Thoracic aorta (tissue), 2 donors: Measurements from ENCODE around the gene HYKK. TPM values are rescaled to one million over a fixed set of nuclear protein-coding genes. Genes with fewer than 3 reads are reported as not detected.

Experiments used
- ATAC-seq: fragments of 150-250 bp; one replicate; pipeline ENCODE4 v1.8.0; 2017; ENCODE audit warnings: low read depth; ENCODE audit not compliant: insufficient number of reproducible peaks, low FRiP score
- DNase-seq: peaks from one replicate; pipeline ENCODE4 v3.0.0-alpha.2; 2020; ENCODE audit warnings: low spot score
- H3K27ac ChIP-seq, 2 donors: fragments of 200-600 bp; sonication (generic); 1 replicate in 1 of 2; 2 replicates in 1 of 2; pipeline ENCODE4 v1.5.1; 2016; ENCODE audit warnings: mild to moderate bottlenecking in 2 of 2, moderate library complexity in 2 of 2
- H3K27me3 ChIP-seq: fragments of 200-600 bp; sonication (generic); replicated peaks from 2 replicates; pipeline ENCODE4 v1.6.0; 2016; ENCODE audit warnings: mild to moderate bottlenecking; ENCODE audit not compliant: insufficient read depth
- H3K36me3 ChIP-seq: fragments of 200-600 bp; sonication (generic); one replicate; pipeline ENCODE4 v1.5.1; 2016
- H3K4me1 ChIP-seq, 2 donors: fragments of 200-600 bp; sonication (generic); 1 replicate in 1 of 2; 2 replicates in 1 of 2; pipeline versions ENCODE4 v1.5.1 to v1.6.0; 2016; ENCODE audit warnings: low read depth in 2 of 2, mild to moderate bottlenecking in 1 of 2; ENCODE audit not compliant: control insufficient read depth in 1 of 2
- H3K4me3 ChIP-seq: fragments of 200-600 bp; sonication (generic); 2 replicates; pipeline ENCODE4 v1.5.1; 2016; ENCODE audit warnings: mild to moderate bottlenecking
- H3K9me3 ChIP-seq: fragments of 200-600 bp; sonication (generic); 2 replicates; pipeline ENCODE4 v1.5.1; 2016
- CTCF ChIP-seq: fragments of 200-600 bp; sonication (generic); IDR thresholded peaks from one replicate; pipeline ENCODE4 v1.5.1; 2019; ENCODE audit warnings: antibody characterized with exemption
- total RNA-seq, 2 donors: library from RNA; depleted of rRNA; stranded (reverse); fragments of >200 nt; gene quantifications; one replicate each; pipeline versions ENCODE4 v1.1.0 to v1.2.3, GENCODE V29; 2016

The HYKK gene
- total RNA-seq, 2 donors from 2014 or later = 6.4 to 6.8 TPM

DNA sequence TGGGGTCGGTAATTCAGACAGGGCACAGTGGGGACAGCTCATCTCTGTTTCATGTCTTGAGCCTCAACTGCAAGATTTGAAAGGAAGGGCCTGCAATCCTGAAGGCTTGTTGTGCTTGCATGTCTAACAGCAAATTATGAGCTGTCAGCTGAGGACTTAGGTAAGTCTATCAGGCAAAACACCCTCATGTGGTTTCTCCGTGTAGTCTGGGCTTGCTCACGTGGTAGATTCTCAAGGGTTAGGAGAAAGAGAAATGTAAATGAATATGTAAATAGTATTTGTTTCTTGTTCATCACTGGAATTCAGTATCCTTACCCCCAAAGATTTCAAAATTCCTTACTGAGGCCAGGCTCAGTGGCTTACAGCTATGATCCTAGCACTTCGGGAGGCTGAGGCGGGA is 30.1 kb upstream of the HYKK start:
- Histone ChIP-seq H3K27me3 (no peaks in the 10 kb centered on the region), H3K4me3 (no peak overlapping the region), H3K36me3 (peaks cover 36% of the 10 kb centered on the region), H3K4me1 (no peaks in the 10 kb centered on the region), H3K9me3 (no peaks in the 10 kb centered on the region), H3K27ac (no peak overlapping the region)
- DNase-seq (no peak), ATAC-seq (no peak)
- no peak for TF ChIP-seq CTCF

- DNase-seq (no peak), ATAC-seq (no peak)
- Histone ChIP-seq H3K27ac (no peak overlapping the region), H3K36me3 (peaks cover 39% of the 10 kb centered on the region), H3K9me3 (no peaks in the 10 kb centered on the region), H3K4me1 (no peaks in the 10 kb centered on the region), H3K4me3 (no peak overlapping the region), H3K27me3 (no peaks in the 10 kb centered on the region)
- TF ChIP-seq CTCF = no peak
Measured at GRCh38 chr15:78479650-78480049, 27.7 kb upstream of the HYKK start.

DNA sequence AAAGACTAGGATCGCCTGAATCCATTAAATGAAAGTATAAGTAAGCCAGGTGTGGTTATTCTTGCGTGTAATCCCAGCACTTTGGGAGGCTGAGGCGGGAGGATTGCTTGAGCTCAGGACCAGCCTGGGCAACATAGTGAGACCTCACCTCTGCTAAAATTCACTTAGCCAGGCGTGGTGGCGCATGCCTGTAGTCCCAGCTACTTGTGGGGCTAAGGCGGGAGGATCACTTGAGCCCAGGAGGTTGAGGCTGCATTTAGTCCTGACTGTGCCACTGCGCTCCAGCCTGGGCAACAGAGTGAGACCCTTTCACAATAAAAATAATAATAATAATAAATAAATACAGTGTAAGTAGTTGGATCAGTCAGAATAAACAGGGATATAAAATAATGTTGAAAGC is 25.5 kb upstream of the HYKK start:
- no peak for DNase-seq
- Histone ChIP-seq H3K27ac (no peak overlapping the region), H3K36me3 (peaks cover 35% of the 10 kb centered on the region), H3K27me3 (no peaks in the 10 kb centered on the region), H3K4me3 (no peak overlapping the region), H3K4me1 (peaks cover 0 to under 1% of the 10 kb centered on the region in 2 donors), H3K9me3 (no peaks in the 10 kb centered on the region)
- no peak for TF ChIP-seq CTCF
- no peak for ATAC-seq

DNA sequence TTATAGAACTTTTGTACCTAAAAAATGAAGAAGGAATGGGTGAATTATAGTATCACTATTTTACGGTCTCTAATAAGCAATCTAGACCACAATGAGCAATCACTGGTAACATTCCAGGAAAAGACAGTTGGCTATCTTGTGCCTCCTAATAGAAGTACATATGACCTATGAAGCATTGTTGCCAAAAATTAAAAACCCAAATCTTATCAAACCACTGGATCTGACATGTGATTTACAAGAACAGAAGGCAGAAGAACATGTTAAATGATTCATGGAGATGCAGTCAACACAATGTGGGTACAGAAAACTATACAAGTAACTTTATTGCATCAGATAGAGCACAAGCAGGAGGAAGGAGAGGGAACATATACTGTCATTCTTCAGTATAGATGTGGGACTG is 14.5 kb upstream of the HYKK start:
- DNase-seq (no peak), ATAC-seq (no peak)
- Histone ChIP-seq H3K4me1 (no peaks in the 10 kb centered on the region), H3K27ac (no peak overlapping the region), H3K9me3 (no peaks in the 10 kb centered on the region), H3K27me3 (no peaks in the 10 kb centered on the region), H3K4me3 (no peak overlapping the region), H3K36me3 (peaks cover 33% of the 10 kb centered on the region)
- no peak for TF ChIP-seq CTCF

GRCh38 chr15:78501857-78502256 is 5.5 kb upstream of the HYKK start:
- peaks cover 0 to 4% of the 10 kb centered on the region in 2 donors for H3K4me1 ChIP-seq
- no peak overlapping the region for H3K4me3 ChIP-seq
- peaks cover 7% of the 10 kb centered on the region for H3K36me3 ChIP-seq
- H3K27ac ChIP-seq = no peak overlapping the region
- H3K9me3 ChIP-seq = no peaks in the 10 kb centered on the region
- DNase-seq = no peak
- no peak for ATAC-seq
- H3K27me3 ChIP-seq = no peaks in the 10 kb centered on the region
- TF ChIP-seq CTCF = no peak
